D721Med (cell line): ENCODE results near the gene CDK14.

Experiments
- DNase-seq: peaks from one replicate; pipeline ENCODE4 v3.0.0; 2011; ENCODE audit warnings: low spot score; ENCODE audit not compliant: insufficient read length
- FAIRE-seq: peaks from 2 replicates; lab custom pipeline; 2011; peaks lifted over from hg19 to GRCh38; lab: Jason Lieb, UNC
- TF ChIP-seq, protein P1 (sequence below): IDR thresholded peaks from 2 replicates; pipeline ENCODE4 v1.5.1; 2012; ENCODE audit warnings: mild to moderate bottlenecking, control low read depth; ENCODE audit not compliant: insufficient read depth; ENCODE audit errors: missing control alignments

The CDK14 gene

DNA sequence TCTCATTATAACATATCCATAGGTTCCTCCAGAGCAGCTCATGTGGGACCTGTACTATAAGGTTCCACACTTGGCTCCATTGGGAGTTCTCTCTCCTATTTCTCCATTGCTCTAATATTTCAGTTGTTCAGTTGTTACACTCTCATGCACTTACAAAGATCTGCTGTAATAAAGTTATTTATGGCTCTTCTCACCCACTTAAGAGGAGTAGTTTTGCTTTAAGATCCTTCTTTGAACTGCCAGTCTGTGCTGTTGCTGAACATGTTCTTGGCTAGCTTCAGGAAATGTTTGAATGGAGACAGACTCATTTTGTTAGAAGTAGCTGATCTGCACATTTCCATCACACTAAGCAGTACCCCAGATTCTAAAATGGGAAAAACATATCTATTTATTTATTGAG lies 250.1 kb downstream of the CDK14 start:
- no peak for FAIRE-seq
- TF ChIP-seq, protein P1, sequence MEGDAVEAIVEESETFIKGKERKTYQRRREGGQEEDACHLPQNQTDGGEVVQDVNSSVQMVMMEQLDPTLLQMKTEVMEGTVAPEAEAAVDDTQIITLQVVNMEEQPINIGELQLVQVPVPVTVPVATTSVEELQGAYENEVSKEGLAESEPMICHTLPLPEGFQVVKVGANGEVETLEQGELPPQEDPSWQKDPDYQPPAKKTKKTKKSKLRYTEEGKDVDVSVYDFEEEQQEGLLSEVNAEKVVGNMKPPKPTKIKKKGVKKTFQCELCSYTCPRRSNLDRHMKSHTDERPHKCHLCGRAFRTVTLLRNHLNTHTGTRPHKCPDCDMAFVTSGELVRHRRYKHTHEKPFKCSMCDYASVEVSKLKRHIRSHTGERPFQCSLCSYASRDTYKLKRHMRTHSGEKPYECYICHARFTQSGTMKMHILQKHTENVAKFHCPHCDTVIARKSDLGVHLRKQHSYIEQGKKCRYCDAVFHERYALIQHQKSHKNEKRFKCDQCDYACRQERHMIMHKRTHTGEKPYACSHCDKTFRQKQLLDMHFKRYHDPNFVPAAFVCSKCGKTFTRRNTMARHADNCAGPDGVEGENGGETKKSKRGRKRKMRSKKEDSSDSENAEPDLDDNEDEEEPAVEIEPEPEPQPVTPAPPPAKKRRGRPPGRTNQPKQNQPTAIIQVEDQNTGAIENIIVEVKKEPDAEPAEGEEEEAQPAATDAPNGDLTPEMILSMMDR: no peak

DNA sequence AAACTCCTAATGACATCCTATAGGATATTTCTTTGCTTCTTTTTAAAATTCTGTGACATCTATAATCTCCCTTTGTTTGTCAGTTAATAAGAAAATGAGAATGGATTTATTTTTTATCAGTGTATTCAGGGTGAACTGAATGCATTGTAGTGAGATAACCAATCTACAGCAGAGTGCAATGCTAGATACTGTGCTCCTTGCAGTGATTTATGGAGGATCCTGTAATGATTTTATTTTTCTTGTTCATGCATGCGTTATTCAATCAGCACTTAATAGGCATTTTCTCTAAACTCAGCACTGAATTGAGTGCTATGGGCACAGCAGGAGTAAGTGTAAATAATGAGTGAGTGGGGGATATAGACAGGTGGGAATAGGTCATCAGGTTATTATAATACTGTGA lies 253.9 kb downstream of the CDK14 start:
- no peak for DNase-seq
- TF ChIP-seq, protein P1: no peak
- no peak for FAIRE-seq

More for the DNA sequence above, 250.1 kb downstream of the CDK14 start:
- DNase-seq: no peak

DNA sequence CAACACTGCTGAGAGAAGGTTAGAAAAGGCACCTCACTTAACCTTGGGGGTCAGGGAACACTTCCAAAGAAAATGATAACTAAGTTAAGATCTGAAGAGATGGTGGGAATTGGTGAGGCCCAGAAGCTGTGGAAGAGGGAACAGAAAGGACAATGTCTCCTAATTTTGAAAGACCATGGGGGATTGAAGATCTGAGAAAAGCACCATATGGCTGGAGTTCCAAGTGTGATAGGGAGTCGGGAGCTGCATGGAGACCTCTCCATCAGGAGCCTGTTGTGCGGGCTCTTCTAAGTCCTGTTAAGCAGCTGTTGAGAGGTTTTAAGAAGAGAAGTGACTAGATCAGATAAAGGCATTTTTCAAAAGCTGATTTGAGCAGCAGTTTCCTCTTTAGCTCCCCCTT lies 254.3 kb downstream of the CDK14 start:
- DNase-seq (peak; percentile 22), FAIRE-seq (peak; percentile 96)
- TF ChIP-seq, protein P1: no peak

DNA sequence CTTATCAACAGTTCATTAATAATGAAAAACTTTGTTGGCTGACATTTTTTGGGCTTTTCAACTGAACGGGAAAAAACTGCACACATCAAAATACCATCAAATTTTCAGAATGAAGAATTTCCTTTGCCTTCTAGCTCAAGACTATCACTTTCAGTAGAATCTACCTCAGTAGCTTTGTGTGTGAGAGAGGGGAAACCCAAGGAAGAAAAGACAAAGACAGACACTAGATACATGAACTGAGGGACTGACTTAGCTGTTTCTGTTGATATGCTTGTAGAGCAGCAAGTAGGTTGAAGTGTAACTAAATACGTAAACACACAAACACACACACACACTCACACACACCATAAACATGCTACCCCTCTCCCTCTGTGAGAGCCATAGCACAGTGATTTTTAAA lies 257.1 kb downstream of the CDK14 start:
- no peak for FAIRE-seq
- TF ChIP-seq, protein P1: no peak

DNA sequence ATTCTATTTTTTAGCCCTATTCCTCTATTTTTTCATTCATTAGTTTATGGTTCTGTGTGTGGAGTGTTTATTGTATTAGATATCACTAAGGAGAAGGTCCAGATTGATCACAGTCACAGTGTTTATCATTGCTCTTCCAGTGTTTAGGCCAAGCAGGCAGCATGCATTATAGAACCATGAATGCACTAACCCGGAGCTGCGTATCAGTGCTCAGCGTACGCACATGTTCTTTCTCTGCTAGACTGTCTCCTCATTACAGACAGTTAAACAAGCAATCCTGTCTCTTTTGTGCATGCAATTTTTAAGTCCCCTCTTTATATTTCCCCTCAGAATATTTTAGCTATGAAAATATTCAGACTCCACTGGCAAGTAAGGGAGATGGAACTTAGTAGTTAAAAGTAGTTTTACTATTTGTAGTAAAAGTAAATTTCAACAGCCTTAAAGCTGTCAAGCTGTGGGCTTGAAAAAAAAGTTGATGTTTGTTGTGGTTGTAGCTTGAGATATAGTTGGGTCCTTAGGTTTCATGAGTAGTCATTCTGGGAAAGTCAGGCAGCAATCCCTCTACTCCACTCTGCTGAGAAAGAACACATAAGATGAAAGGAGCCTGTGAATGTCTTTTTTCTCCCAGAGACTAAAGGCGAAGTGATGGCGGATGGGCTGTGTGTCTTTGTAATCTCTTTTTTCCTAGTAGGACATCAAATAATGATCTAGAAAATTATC lies 260.4 kb downstream of the CDK14 start:
- TF ChIP-seq, protein P1: no peak
- DNase-seq (no peak), FAIRE-seq (no peak)

More for the DNA sequence above, 257.1 kb downstream of the CDK14 start:
- DNase-seq: no peak

DNA sequence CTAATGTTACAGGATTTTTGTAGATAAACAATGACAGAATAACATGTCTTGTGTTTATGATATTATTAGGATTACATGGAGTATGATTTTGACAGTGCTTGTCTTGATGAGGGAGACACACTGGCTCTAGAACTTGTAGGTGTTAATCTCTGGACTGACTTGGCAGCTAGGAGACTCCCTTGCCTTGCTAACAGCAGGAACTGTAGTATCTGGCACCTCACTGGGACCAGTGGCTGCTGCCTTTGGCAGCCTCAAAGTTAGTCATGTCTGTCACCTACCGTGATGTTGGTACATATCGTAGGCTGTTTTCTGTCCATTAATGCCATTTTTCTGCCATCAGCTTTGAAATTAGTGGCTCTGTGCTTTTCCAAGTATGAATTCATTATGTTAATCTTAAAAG lies 261.5 kb downstream of the CDK14 start:
- TF ChIP-seq, protein P1: peak; percentile 41
- FAIRE-seq (no peak), DNase-seq (no peak)

DNA sequence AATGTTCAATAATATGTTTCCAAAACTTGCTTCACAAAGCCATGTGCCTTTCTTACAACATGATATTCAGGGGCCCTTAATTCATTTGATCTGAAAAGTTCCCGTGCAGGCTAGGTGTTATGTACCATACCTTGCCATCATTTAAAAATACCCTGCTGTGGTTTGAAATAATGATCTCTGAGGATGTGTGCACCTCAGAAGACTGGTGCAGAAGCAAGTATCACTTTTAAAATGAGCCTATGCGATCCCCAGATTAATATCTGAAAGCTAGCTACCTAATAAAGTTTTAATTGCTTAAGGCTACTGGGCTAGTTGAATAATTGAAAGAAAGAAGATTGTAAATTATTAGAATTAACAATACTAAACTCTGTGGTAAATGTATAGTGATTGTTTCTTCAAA lies 262.4 kb downstream of the CDK14 start:
- FAIRE-seq (no peak), DNase-seq (no peak)
- TF ChIP-seq, protein P1: no peak
